ENCODE measurements around the gene MEIS3.
A peak's percentile ranks its signal among the peaks of the same experiment; 100 is the strongest.

The MEIS3 gene

GRCh38 chr19:47446534-47447469, 27.5 kb upstream of the MEIS3 start:
- TF ChIP-seq, protein P1, sequence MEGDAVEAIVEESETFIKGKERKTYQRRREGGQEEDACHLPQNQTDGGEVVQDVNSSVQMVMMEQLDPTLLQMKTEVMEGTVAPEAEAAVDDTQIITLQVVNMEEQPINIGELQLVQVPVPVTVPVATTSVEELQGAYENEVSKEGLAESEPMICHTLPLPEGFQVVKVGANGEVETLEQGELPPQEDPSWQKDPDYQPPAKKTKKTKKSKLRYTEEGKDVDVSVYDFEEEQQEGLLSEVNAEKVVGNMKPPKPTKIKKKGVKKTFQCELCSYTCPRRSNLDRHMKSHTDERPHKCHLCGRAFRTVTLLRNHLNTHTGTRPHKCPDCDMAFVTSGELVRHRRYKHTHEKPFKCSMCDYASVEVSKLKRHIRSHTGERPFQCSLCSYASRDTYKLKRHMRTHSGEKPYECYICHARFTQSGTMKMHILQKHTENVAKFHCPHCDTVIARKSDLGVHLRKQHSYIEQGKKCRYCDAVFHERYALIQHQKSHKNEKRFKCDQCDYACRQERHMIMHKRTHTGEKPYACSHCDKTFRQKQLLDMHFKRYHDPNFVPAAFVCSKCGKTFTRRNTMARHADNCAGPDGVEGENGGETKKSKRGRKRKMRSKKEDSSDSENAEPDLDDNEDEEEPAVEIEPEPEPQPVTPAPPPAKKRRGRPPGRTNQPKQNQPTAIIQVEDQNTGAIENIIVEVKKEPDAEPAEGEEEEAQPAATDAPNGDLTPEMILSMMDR (IDR thresholded peaks at IDR 0.05; ENCODE audit: insufficient read depth, low read length) = no peak
- TF ChIP-seq, protein P2, sequence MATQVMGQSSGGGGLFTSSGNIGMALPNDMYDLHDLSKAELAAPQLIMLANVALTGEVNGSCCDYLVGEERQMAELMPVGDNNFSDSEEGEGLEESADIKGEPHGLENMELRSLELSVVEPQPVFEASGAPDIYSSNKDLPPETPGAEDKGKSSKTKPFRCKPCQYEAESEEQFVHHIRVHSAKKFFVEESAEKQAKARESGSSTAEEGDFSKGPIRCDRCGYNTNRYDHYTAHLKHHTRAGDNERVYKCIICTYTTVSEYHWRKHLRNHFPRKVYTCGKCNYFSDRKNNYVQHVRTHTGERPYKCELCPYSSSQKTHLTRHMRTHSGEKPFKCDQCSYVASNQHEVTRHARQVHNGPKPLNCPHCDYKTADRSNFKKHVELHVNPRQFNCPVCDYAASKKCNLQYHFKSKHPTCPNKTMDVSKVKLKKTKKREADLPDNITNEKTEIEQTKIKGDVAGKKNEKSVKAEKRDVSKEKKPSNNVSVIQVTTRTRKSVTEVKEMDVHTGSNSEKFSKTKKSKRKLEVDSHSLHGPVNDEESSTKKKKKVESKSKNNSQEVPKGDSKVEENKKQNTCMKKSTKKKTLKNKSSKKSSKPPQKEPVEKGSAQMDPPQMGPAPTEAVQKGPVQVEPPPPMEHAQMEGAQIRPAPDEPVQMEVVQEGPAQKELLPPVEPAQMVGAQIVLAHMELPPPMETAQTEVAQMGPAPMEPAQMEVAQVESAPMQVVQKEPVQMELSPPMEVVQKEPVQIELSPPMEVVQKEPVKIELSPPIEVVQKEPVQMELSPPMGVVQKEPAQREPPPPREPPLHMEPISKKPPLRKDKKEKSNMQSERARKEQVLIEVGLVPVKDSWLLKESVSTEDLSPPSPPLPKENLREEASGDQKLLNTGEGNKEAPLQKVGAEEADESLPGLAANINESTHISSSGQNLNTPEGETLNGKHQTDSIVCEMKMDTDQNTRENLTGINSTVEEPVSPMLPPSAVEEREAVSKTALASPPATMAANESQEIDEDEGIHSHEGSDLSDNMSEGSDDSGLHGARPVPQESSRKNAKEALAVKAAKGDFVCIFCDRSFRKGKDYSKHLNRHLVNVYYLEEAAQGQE (IDR thresholded peaks at IDR 0.05; ENCODE audit: insufficient replicate concordance, low read depth) = no peak
- TF ChIP-seq POLR2AphosphoS5 (IDR thresholded peaks at IDR 0.05; ENCODE audit: low read depth) = no peak
- TF ChIP-seq SPI1 (IDR thresholded peaks at IDR 0.05; ENCODE audit: borderline replicate concordance, low read depth) = no peak
- peak in 1 of 2 experiments; percentile 42 for DNase-seq (ENCODE audit: low read depth in 1 of 2, low spot score in 1 of 2)
- no peak overlapping the region for H3K4me3 ChIP-seq (replicated peaks; ENCODE audit: insufficient read depth, low read length)
- peaks cover 47% of the 10 kb centered on the region for H3K27me3 ChIP-seq (ENCODE audit: insufficient read depth, poor library complexity, severe bottlenecking)
- no peak overlapping the region for H3K27ac ChIP-seq (replicated peaks)

DNA sequence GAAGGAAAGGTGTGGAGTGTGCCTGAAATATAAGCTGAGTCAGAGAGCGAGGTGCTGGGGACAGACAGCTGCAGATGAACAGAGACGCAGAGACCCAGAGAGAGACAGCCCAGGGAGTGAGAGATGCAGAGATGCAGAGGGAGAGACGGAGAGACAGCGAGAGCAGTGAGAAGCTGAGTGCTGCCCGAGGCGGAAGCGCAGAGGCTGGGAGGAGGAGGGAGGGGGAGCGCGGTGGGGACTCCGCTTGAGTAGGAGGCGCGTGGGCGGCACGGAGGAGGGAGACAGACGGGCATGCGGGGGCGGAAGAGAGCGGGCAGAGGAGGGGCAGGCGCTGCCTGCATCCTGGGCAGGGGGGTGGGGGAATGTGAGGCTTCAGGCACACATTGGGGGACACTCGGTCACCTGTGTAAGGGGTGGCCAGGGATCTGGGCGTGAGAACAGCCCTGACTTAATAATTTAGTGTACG, 26.6 kb upstream of the MEIS3 start:
- TF ChIP-seq SPI1 (IDR thresholded peaks at IDR 0.05; ENCODE audit: borderline replicate concordance, low read depth) = no peak
- no peak for TF ChIP-seq GABPA (IDR thresholded peaks at IDR 0.05; ENCODE audit: low read depth)
- no peak for TF ChIP-seq POLR2AphosphoS5 (IDR thresholded peaks at IDR 0.05; ENCODE audit: low read depth)
- TF ChIP-seq, protein P2 (IDR thresholded peaks at IDR 0.05; ENCODE audit: insufficient replicate concordance, low read depth) = no peak
- TF ChIP-seq, protein P1 (IDR thresholded peaks at IDR 0.05; ENCODE audit: insufficient read depth, low read length) = no peak
- no peak overlapping the region for H3K27ac ChIP-seq (replicated peaks)
- H3K27me3 ChIP-seq (ENCODE audit: insufficient read depth, poor library complexity, severe bottlenecking) = peaks cover 47% of the 10 kb centered on the region
- DNase-seq (ENCODE audit: low read depth in 1 of 2, low spot score in 1 of 2) = peak; percentile 33 to 62
- H3K4me3 ChIP-seq (replicated peaks; ENCODE audit: insufficient read depth, low read length) = no peak overlapping the region

DNA sequence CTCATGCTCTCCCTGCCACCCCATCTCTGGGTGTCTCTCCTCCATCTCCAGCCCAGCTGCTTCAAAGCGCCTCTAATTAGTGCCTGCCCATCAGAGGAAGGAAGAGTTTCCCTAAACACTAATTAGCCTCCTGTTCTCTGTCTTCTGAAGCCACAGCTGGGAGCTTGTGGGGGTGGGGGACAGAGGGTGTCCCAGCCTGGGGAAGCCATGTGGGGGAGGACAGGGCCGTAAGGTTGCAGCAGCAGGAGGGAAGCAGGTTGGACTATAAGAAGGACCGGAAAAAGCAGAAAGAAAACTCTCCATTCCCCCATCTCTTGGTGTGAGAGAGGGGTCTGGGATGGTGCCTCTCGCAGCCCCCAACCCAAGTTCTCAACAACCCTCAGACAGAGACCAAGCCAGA, 26.2 kb upstream of the MEIS3 start:
- Histone ChIP-seq H3K4me3 (replicated peaks; ENCODE audit: insufficient read depth, low read length) (no peak overlapping the region), H3K27ac (replicated peaks) (no peak overlapping the region), H3K27me3 (ENCODE audit: insufficient read depth, poor library complexity, severe bottlenecking) (peaks cover 47% of the 10 kb centered on the region)
- DNase-seq (ENCODE audit: low read depth in 1 of 2, low spot score in 1 of 2) = no peak
- TF ChIP-seq GABPA (IDR thresholded peaks at IDR 0.05; ENCODE audit: low read depth) = no peak
- TF ChIP-seq, protein P1 (IDR thresholded peaks at IDR 0.05; ENCODE audit: insufficient read depth, low read length) = no peak
- TF ChIP-seq, protein P2 (IDR thresholded peaks at IDR 0.05; ENCODE audit: insufficient replicate concordance, low read depth) = no peak
- no peak for TF ChIP-seq SPI1 (IDR thresholded peaks at IDR 0.05; ENCODE audit: borderline replicate concordance, low read depth)
- TF ChIP-seq POLR2AphosphoS5 (IDR thresholded peaks at IDR 0.05; ENCODE audit: low read depth) = no peak

Data from HL-60 (cell line).